Measurements from ENCODE around the gene RAMP3.
"Not testable (repeated sequence)": the region's sequence is repeated elsewhere in the genome, so short reads cannot be mapped to it uniquely, and the experiment has no call there.

RAMP3 gene

GRCh38 chr7:45145881-45146280 lies 11.7 kb upstream of the RAMP3 start:
- no peaks in the 10 kb centered on the region for H3K36me3 Mint-ChIP-seq
- H3K27ac Mint-ChIP-seq: no peak overlapping the region
- no peaks in the 10 kb centered on the region for H3K9me3 Mint-ChIP-seq
- no peak overlapping the region for H3K4me3 Mint-ChIP-seq
- ATAC-seq: no peak
- H3K4me1 Mint-ChIP-seq: no peaks in the 10 kb centered on the region
- no peak for DNase-seq (ENCODE audit: low spot score in 2 of 2)

- peak; percentile 27 for ATAC-seq
- peak overlapping the region; percentile 58 for H3K27ac Mint-ChIP-seq
- H3K9me3 Mint-ChIP-seq: no peaks in the 10 kb centered on the region
Observed at GRCh38 chr7:45146531-45147379, 10.8 kb upstream of the RAMP3 start.

GRCh38 chr7:45147858-45148652 lies 9.5 kb upstream of the RAMP3 start:
- ATAC-seq: no peak
- no peak for DNase-seq (ENCODE audit: low spot score in 2 of 2)
- Mint-ChIP-seq H3K4me1 (no peaks in the 10 kb centered on the region), H3K27ac (no peak overlapping the region), H3K36me3 (no peaks in the 10 kb centered on the region), H3K9me3 (no peaks in the 10 kb centered on the region), H3K4me3 (no peak overlapping the region)

More at GRCh38 chr7:45146531-45147379, 10.8 kb upstream of the RAMP3 start:
- H3K4me3 Mint-ChIP-seq: no peak overlapping the region
- no peaks in the 10 kb centered on the region for H3K4me1 Mint-ChIP-seq
- H3K36me3 Mint-ChIP-seq: no peaks in the 10 kb centered on the region
- DNase-seq (ENCODE audit: low spot score in 2 of 2): no peak

GRCh38 chr7:45148653-45148973 lies 9.0 kb upstream of the RAMP3 start:
- Mint-ChIP-seq H3K4me1 (no peaks in the 10 kb centered on the region), H3K27ac (no peak overlapping the region), H3K9me3 (no peaks in the 10 kb centered on the region), H3K4me3 (no peak overlapping the region), H3K36me3 (no peaks in the 10 kb centered on the region)
- DNase-seq (ENCODE audit: low spot score in 2 of 2) (no peak), ATAC-seq (no peak)

GRCh38 chr7:45149606-45150005 lies 8.0 kb upstream of the RAMP3 start:
- no peak overlapping the region for H3K4me3 Mint-ChIP-seq
- H3K36me3 Mint-ChIP-seq: no peaks in the 10 kb centered on the region
- DNase-seq (ENCODE audit: low spot score in 2 of 2): no peak
- no peaks in the 10 kb centered on the region for H3K9me3 Mint-ChIP-seq
- no peak for ATAC-seq
- no peak overlapping the region for H3K27ac Mint-ChIP-seq
- H3K4me1 Mint-ChIP-seq: no peaks in the 10 kb centered on the region

GRCh38 chr7:45150199-45150598 lies 7.4 kb upstream of the RAMP3 start:
- no peaks in the 10 kb centered on the region for H3K36me3 Mint-ChIP-seq
- no peak overlapping the region for H3K4me3 Mint-ChIP-seq
- ATAC-seq: no peak
- no peaks in the 10 kb centered on the region for H3K4me1 Mint-ChIP-seq
- H3K9me3 Mint-ChIP-seq: no peaks in the 10 kb centered on the region
- no peak overlapping the region for H3K27ac Mint-ChIP-seq
- no peak for DNase-seq (ENCODE audit: low spot score in 2 of 2)

GRCh38 chr7:45151131-45151684 lies 6.4 kb upstream of the RAMP3 start:
- H3K4me1 Mint-ChIP-seq: no peaks in the 10 kb centered on the region
- no peak overlapping the region for H3K4me3 Mint-ChIP-seq

GRCh38 chr7:45151967-45152366 lies 5.6 kb upstream of the RAMP3 start:
- no peak overlapping the region for H3K4me3 Mint-ChIP-seq
- ATAC-seq (no peak), DNase-seq (ENCODE audit: low spot score in 2 of 2) (no peak)
- H3K9me3 Mint-ChIP-seq: no peaks in the 10 kb centered on the region
- H3K36me3 Mint-ChIP-seq: no peaks in the 10 kb centered on the region
- H3K27ac Mint-ChIP-seq: no peak overlapping the region
- H3K4me1 Mint-ChIP-seq: peaks cover 4% of the 10 kb centered on the region

More at GRCh38 chr7:45151131-45151684, 6.4 kb upstream of the RAMP3 start:
- DNase-seq (ENCODE audit: low spot score in 2 of 2): no peak
- no peak for ATAC-seq
- Mint-ChIP-seq H3K36me3 (no peaks in the 10 kb centered on the region), H3K9me3 (no peaks in the 10 kb centered on the region), H3K27ac (no peak overlapping the region)

- H3K4me1 Mint-ChIP-seq: peaks cover 7% of the 10 kb centered on the region
- DNase-seq (ENCODE audit: low spot score in 2 of 2) (no peak), ATAC-seq (no peak)
- no peaks in the 10 kb centered on the region for H3K36me3 Mint-ChIP-seq
- no peak overlapping the region for H3K4me3 Mint-ChIP-seq
- no peak overlapping the region for H3K27ac Mint-ChIP-seq
- no peaks in the 10 kb centered on the region for H3K9me3 Mint-ChIP-seq
Observed at GRCh38 chr7:45153233-45153632, 4.4 kb upstream of the RAMP3 start.

- not testable (repeated sequence) for H3K27ac Mint-ChIP-seq; H3K36me3 Mint-ChIP-seq; H3K4me1 Mint-ChIP-seq; H3K4me3 Mint-ChIP-seq; ATAC-seq; DNase-seq (ENCODE audit: low spot score in 2 of 2); H3K9me3 Mint-ChIP-seq
Observed at GRCh38 chr7:45153861-45154260, 3.7 kb upstream of the RAMP3 start.

- DNase-seq (ENCODE audit: low spot score in 2 of 2) (no peak), ATAC-seq (no peak)
- peaks cover 7% of the 10 kb centered on the region for H3K4me1 Mint-ChIP-seq
- no peaks in the 10 kb centered on the region for H3K9me3 Mint-ChIP-seq
- H3K4me3 Mint-ChIP-seq: no peak overlapping the region
- no peaks in the 10 kb centered on the region for H3K36me3 Mint-ChIP-seq
- H3K27ac Mint-ChIP-seq: no peak overlapping the region
Observed at GRCh38 chr7:45155357-45155900, 2.2 kb upstream of the RAMP3 start.

GRCh38 chr7:45155941-45156340 lies 1.6 kb upstream of the RAMP3 start:
- no peak overlapping the region for H3K27ac Mint-ChIP-seq
- H3K4me1 Mint-ChIP-seq: peaks cover 7% of the 10 kb centered on the region
- no peaks in the 10 kb centered on the region for H3K9me3 Mint-ChIP-seq
- DNase-seq (ENCODE audit: low spot score in 2 of 2) (no peak), ATAC-seq (peak; percentile 12)
- H3K4me3 Mint-ChIP-seq: no peak overlapping the region
- no peaks in the 10 kb centered on the region for H3K36me3 Mint-ChIP-seq

GRCh38 chr7:45156516-45157272 lies 897 bp upstream of the RAMP3 start:
- H3K4me3 Mint-ChIP-seq: no peak overlapping the region
- H3K36me3 Mint-ChIP-seq: no peaks in the 10 kb centered on the region
- H3K4me1 Mint-ChIP-seq: peaks cover 14% of the 10 kb centered on the region
- no peak for ATAC-seq
- H3K27ac Mint-ChIP-seq: no peak overlapping the region
- no peaks in the 10 kb centered on the region for H3K9me3 Mint-ChIP-seq
- no peak for DNase-seq (ENCODE audit: low spot score in 2 of 2)

GRCh38 chr7:45157286-45157652 lies 322 bp upstream of the RAMP3 start:
- Mint-ChIP-seq H3K27ac (no peak overlapping the region), H3K4me1 (peaks cover 15% of the 10 kb centered on the region), H3K36me3 (no peaks in the 10 kb centered on the region), H3K4me3 (no peak overlapping the region), H3K9me3 (no peaks in the 10 kb centered on the region)
- DNase-seq (ENCODE audit: low spot score in 2 of 2): no peak
- no peak for ATAC-seq

GRCh38 chr7:45158471-45158870 lies 880 bp downstream of the RAMP3 start:
- no peaks in the 10 kb centered on the region for H3K9me3 Mint-ChIP-seq
- DNase-seq (ENCODE audit: low spot score in 2 of 2) (no peak), ATAC-seq (no peak)
- H3K4me3 Mint-ChIP-seq: no peak overlapping the region
- no peak overlapping the region for H3K27ac Mint-ChIP-seq
- H3K36me3 Mint-ChIP-seq: no peaks in the 10 kb centered on the region
- peaks cover 15% of the 10 kb centered on the region for H3K4me1 Mint-ChIP-seq
